Measurements from ENCODE around the gene CSF3. TPM values are rescaled to one million over a fixed set of nuclear protein-coding genes. Genes with fewer than 3 reads are reported as not detected.
A peak's percentile ranks its signal among the peaks of the same experiment; 100 is the strongest.

CSF3 gene
- total and polyA plus RNA-seq, 4 donors = 1.7 to 317 (median 5.4) TPM

DNA sequence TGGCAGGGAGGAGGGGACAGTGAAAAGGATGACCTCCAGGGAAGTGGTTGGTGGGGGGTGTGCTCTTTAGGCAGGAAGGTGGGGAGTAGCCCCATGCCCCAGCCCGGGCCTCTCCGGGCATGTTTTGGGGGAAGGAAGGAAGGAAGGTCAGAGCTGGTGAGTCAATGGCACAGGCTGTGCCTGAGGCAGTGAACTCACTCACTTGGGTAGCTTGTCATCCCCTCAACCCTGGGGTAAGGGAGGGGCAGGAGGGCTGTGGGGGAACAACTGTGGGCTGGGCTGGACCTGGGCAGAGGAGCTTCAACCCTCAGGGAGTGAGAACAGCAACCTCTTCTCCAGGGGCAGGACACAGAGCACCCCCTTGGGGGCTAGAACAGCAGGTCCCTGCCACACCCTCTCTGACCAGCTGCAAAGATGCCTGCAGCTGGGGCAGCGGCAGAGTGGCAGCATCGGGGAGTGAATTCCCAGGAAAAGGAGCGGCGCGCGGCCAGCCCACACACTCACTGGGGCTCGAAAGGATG is 6.3 kb downstream of the CSF3 start:
- Histone ChIP-seq H3K4me1 (ENCODE audit: control insufficient read depth in 5 of 5, insufficient read depth in 5 of 5, low read length in 5 of 5) (peaks cover 0 to 48% (median 26%) of the 10 kb centered on the region in 5 donors), H3K9ac (ENCODE audit: insufficient read depth in 1 of 2, low read length in 2 of 2) (no peak overlapping the region), H3K27ac (ENCODE audit: low read depth in 1 of 2, low read length in 1 of 2) (peak overlapping the region; percentile 11 to 76), H3K9me3 (ENCODE audit: control insufficient read depth in 4 of 4, insufficient read depth in 3 of 4, low read length in 3 of 4) (no peaks in the 10 kb centered on the region), H3K4me3 (no peak overlapping the region), H3K36me3 (ENCODE audit: control insufficient read depth in 4 of 4, insufficient read depth in 4 of 4, low read length in 4 of 4) (peaks cover 12 to 35% (median 22%) of the 10 kb centered on the region in 4 donors), H3K27me3 (ENCODE audit: control insufficient read depth in 3 of 3, insufficient read depth in 3 of 3, low read length in 2 of 3) (no peaks in the 10 kb centered on the region)
- WGBS, 2 donors = 63 to 71% methylated on average over 9 of the region's 9 CpGs
- ATAC-seq (ENCODE audit: insufficient read depth, low FRiP score) (no peak), DNase-seq (peak in 1 of 3 donors; percentile 9)
- TF ChIP-seq, protein P1, sequence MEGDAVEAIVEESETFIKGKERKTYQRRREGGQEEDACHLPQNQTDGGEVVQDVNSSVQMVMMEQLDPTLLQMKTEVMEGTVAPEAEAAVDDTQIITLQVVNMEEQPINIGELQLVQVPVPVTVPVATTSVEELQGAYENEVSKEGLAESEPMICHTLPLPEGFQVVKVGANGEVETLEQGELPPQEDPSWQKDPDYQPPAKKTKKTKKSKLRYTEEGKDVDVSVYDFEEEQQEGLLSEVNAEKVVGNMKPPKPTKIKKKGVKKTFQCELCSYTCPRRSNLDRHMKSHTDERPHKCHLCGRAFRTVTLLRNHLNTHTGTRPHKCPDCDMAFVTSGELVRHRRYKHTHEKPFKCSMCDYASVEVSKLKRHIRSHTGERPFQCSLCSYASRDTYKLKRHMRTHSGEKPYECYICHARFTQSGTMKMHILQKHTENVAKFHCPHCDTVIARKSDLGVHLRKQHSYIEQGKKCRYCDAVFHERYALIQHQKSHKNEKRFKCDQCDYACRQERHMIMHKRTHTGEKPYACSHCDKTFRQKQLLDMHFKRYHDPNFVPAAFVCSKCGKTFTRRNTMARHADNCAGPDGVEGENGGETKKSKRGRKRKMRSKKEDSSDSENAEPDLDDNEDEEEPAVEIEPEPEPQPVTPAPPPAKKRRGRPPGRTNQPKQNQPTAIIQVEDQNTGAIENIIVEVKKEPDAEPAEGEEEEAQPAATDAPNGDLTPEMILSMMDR (IDR thresholded peaks at IDR 0.05; ENCODE audit: control extremely low read depth, extremely low read depth) = no peak

DNA sequence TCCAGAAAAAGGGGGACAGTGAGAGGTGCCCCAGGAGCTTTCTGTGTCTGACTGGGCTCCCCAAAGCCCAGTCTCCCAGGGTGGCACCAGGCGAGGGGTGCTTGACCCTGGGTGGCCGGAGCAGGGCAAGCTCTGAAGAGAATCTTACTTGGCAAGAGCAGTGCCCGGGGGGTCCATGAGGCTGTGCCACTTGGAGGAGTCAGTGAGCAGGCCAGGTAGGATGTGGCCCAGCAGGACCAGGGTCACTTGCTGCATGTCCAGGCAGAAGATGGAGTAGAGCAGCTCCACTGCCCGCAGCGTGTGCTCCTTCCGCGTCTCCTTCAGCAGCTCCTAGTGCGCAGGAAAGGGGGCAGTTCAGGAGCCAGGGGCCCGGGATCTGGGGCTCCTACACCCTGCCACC is 7.3 kb downstream of the CSF3 start:
- H3K9me3 ChIP-seq (ENCODE audit: control insufficient read depth in 4 of 4, insufficient read depth in 3 of 4, low read length in 3 of 4) = no peaks in the 10 kb centered on the region
- H3K4me3 ChIP-seq = no peak overlapping the region
- no peak overlapping the region for H3K9ac ChIP-seq (ENCODE audit: insufficient read depth in 1 of 2, low read length in 2 of 2)
- no peaks in the 10 kb centered on the region for H3K27me3 ChIP-seq (ENCODE audit: control insufficient read depth in 3 of 3, insufficient read depth in 3 of 3, low read length in 2 of 3)
- H3K36me3 ChIP-seq (ENCODE audit: control insufficient read depth in 4 of 4, insufficient read depth in 4 of 4, low read length in 4 of 4) = peaks cover 12 to 36% (median 22%) of the 10 kb centered on the region in 4 donors
- 85 to 95% methylated on average over 9 of the region's 9 CpGs for WGBS, 2 donors
- TF ChIP-seq, protein P1 (IDR thresholded peaks at IDR 0.05; ENCODE audit: control extremely low read depth, extremely low read depth) = no peak
- H3K27ac ChIP-seq (ENCODE audit: low read depth in 1 of 2, low read length in 1 of 2) = peak overlapping the region in 1 of 2 donors; percentile 76
- no peak for DNase-seq
- peaks cover 0 to 41% (median 33%) of the 10 kb centered on the region in 5 donors for H3K4me1 ChIP-seq (ENCODE audit: control insufficient read depth in 5 of 5, insufficient read depth in 5 of 5, low read length in 5 of 5)
- ATAC-seq (ENCODE audit: insufficient read depth, low FRiP score) = no peak

DNA sequence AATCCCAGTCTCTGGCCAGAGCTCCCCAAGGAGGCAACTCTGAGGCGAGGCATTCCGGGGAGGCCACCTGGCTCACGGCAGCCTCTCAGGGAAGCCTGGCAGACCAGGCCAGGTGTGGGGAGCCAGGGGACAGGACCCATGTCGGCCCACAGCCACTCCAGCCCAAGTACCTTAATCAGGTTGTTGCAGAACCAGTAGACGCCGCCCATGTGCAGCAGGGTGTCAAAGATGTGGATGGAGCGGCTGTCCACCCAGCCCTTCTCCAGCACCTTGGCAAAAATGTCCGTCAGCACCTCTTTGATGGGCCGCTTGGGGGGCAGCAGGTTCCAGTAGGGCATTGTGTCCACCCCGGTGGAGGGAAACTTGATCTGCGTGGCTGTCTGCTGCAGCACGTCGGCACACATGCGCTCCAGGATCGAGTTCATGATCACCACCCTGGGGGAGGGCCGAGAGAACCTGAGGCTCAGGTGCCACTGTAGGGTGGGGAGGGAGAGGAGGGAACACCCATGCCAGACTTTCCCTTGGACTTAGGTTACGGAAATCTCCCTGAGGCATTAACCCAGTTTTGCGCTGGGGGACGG is 7.8 kb downstream of the CSF3 start:
- DNase-seq (peak in 1 of 3 donors; percentile 42), ATAC-seq (ENCODE audit: insufficient read depth, low FRiP score) (peak; percentile 22)
- TF ChIP-seq, protein P1 (IDR thresholded peaks at IDR 0.05; ENCODE audit: control extremely low read depth, extremely low read depth) = no peak
- H3K27ac ChIP-seq (ENCODE audit: low read depth in 1 of 2, low read length in 1 of 2) = peak overlapping the region in 1 of 2 donors; percentile 76
- no peaks in the 10 kb centered on the region for H3K9me3 ChIP-seq (ENCODE audit: control insufficient read depth in 4 of 4, insufficient read depth in 3 of 4, low read length in 3 of 4)
- no peak overlapping the region for H3K9ac ChIP-seq (ENCODE audit: insufficient read depth in 1 of 2, low read length in 2 of 2)
- H3K27me3 ChIP-seq (ENCODE audit: control insufficient read depth in 3 of 3, insufficient read depth in 3 of 3, low read length in 2 of 3) = no peaks in the 10 kb centered on the region
- peaks cover 12 to 38% (median 22%) of the 10 kb centered on the region in 4 donors for H3K36me3 ChIP-seq (ENCODE audit: control insufficient read depth in 4 of 4, insufficient read depth in 4 of 4, low read length in 4 of 4)
- peaks cover 0 to 35% (median 33%) of the 10 kb centered on the region in 5 donors for H3K4me1 ChIP-seq (ENCODE audit: control insufficient read depth in 5 of 5, insufficient read depth in 5 of 5, low read length in 5 of 5)
- H3K4me3 ChIP-seq = no peak overlapping the region
- WGBS, 2 donors = 62 to 83% methylated on average over 19 of the region's 19 CpGs
